ENCODE measurements around the gene RASGRF2.

The RASGRF2 gene

DNA sequence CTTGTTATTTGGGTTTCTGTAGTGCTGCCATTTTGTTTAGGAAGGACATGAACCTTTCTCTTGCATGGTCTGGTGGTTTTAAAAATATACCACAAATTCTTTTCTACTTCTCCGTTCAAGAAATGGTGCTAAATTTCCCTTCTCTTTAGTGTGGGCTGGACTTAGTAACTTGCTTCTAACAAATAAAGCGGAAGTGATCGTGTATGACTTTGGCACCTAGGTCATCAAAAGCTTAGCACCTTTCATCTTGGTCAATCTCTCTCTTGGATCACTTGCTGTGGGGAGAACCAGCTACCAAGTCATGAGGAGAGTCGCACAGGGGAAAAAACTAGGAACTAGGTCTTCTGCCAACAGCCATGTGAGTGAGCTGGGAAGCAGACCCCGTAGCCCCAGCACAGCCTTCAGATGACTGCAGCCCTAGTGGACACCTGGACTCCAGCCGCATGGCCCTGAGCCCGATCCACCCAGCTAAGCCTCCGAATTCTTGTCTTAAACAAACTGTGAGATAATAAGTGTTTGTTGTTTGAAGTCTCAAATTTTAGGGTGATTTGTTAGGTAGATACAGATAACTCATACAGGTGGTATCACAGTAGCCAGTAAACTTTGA is 185.3 kb downstream of the RASGRF2 start:
- DNase-seq = no peak

GRCh38 chr5:81146031-81146430 is 185.9 kb downstream of the RASGRF2 start:
- DNase-seq = no peak

GRCh38 chr5:81147011-81147885 is 187.1 kb downstream of the RASGRF2 start:
- no peak for DNase-seq

DNA sequence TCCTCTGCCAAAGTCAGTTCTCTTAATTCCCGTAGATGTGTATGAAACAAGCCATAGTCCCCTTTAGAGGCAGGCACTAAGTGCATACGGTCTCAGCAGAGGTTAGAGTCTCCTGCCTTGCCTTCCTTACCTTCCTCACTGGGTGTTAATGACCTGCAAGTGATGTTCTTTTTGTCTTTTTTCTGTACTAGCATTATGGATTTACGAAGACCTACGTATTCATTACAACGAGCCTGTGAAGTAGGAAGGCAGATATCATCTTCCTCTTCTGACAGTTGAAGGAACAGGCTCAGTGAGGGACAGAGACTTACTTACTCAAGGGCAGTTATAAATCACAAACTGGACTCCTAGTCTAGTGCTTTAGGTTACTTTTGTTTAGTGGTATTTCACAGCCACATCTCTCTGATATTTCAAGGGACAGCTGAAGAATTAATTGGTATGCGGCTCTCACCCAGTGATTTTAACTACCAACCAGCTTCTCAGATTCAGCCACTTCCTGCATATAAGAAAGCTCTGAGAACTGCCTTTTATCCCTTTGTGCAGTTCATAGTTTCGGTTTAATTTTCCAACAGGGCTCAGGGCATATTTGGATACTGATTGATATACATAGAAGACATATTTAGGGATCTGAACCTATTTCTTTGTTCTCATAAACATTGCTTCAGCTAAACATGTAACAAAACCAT is 187.9 kb downstream of the RASGRF2 start:
- no peak for DNase-seq

DNA sequence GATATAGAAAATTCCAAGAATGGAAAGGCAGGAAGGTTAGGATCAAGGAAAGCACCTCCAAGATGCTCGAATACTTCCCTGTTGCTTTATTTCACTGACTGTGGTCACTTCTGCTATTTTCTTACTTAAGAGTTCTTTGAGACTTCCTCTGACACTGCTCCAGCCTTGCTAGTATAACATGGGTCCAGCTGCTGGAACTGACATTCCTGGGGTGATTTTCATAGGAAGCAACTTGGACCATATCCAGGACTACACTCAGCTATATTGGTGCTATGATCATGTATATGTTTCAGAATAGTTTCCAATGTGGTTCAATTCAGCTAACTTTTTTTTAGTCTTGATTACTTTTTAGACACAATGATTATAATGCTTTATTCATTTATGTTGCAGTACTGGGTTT is 191.4 kb downstream of the RASGRF2 start:
- DNase-seq = no peak

GRCh38 chr5:81154725-81155124 is 194.6 kb downstream of the RASGRF2 start:
- no peak for DNase-seq

GRCh38 chr5:81156732-81157131 is 196.6 kb downstream of the RASGRF2 start:
- no peak for DNase-seq

DNA sequence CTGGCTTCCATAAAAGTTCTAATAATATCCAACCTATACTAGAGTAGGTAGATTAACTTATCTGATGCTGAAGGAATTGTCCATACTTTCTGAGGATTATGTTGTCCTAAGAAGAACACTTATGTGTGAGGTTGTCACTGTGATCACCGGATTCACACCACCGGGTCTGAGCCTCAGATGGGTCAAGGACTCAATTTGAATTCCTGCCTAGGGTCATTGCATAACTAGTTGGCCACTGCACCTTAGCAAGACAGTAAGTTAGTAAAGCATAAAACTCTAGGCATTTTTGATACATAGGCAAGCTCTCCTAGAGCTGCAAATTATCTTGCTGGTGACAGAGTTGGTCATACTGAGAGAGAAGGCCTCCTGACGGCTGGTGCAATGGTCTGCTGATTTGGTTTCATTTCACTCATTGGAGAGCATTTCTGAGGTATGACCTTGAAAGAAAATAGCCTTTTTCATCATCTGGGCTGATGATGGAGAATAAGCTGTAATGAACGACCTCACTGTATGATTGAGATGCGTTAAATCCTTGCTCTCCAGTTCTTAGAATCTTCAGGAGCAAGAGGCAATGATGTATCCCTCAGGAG is 200.9 kb downstream of the RASGRF2 start:
- no peak for DNase-seq

GRCh38 chr5:81162501-81162900 is 202.3 kb downstream of the RASGRF2 start:
- no peak for DNase-seq

DNA sequence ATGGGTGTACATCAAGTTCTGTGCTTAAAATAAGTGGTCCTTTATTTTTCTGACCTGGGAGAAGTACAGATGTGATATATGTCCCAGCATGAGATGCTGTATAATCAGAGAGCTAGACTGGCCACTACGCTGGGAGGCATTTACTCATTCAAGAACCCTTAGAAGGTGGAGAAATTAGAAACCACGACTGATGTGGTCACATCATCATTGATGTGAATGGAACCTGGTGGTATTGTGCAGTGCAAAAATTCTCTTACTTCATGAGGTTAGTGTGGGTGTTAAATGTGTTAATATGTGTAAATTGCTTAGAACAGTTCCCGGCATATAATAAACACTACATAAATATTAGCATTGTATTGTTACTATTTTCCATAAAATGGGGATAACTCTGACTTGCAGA is 203.5 kb downstream of the RASGRF2 start:
- no peak for DNase-seq

GRCh38 chr5:81164476-81164875 is 204.3 kb downstream of the RASGRF2 start:
- no peak for DNase-seq

DNA sequence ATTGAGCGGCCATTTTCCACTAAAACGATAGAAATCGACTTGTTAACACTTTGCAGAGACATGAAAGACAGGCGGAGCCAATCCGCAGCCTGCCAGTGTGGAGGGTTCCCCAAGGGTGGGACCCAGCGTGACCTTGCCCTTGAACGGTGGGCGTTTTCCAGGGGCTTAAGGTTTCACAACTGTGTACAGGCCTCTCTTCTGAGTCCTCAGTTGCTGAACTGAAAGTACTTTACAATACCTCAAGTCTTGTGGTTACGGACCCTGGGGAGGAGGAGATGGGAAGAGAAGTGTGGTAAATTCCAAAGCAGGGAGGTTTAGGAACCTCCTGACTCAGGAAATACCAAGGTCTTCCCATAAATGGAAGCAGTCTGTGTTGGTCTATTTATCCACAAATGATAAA is 204.8 kb downstream of the RASGRF2 start:
- DNase-seq = no peak

DNA sequence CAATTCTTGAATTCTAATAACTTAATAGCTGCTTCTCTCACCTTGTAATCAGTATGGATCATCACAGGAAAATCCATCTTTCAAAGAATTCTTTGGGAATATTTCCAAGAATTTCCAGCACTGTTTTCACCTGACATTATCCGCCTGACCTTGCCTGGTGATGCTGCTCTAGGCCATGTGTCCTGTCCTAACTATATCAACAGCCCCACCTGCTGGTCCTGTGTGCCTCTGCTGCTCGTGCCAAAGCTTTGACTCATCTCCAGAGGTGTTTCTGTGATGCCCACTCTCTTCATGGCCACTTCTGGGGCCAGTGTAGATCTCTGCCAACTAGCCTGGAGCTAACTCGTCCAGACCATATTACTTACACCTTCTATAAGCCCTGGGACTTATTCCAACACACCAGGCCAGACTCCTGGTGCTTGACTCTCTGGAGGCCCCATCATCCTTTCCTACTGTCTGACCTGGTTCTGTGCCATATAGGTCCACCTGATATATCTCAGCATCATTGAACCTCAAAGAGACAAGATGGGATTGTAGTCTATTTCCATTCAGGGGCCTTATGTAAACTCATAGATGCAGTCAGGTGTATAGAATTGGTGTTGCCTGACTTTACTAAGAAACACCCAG is 205.4 kb downstream of the RASGRF2 start:
- DNase-seq = no peak

DNA sequence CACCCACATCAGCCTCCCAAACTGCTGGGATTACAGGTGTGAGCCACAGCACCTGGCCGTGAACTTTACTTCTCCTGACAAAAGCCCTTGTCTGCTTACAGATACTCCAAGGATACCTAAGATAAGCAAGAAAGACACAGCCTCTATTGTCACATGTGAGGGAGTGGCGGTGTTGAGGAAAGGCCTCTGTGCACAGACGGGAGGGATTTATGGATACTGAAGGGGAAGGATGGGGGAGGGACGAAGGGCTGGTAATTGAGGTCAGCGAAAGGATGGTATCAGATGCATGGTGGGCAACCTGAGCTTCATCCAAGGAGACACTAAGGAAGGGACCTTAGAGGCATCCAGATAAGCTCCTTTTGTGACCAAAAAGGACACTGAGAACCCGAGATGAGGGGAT is 206.3 kb downstream of the RASGRF2 start:
- DNase-seq = no peak

- DNase-seq = no peak
These were observed 206.9 kb downstream of the RASGRF2 start for GRCh38 chr5:81167078-81167477.

- no peak for DNase-seq
These were observed 207.4 kb downstream of the RASGRF2 start for GRCh38 chr5:81167544-81167943.

- no peak for DNase-seq
These were observed 209.8 kb downstream of the RASGRF2 start for GRCh38 chr5:81169924-81170323.

- DNase-seq = no peak
These were observed 211.6 kb downstream of the RASGRF2 start for GRCh38 chr5:81171769-81172168.

GRCh38 chr5:81172710-81173109 is 212.5 kb downstream of the RASGRF2 start:
- DNase-seq = no peak

DNA sequence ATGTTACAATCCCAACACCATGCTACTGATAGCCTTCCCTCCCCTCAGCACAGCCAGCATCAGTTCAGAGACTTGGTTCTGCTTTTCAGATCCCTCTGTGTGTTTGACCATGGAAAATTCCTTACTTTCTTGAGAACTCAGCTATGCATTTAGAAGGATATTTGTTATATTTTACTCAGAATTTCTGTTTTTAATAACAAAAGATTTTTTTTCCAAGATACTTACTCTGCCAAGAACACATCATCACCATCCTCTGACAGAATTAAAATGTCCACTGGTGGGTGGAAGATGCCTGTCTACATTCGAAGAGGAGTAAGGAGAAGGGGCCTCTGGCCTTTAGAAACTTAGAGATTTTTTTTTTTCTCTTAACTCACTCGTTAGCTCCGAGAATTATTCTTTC is 216.9 kb downstream of the RASGRF2 start:
- no peak for DNase-seq

- no peak for DNase-seq
These were observed 219.8 kb downstream of the RASGRF2 start for GRCh38 chr5:81179959-81180358.

- DNase-seq = no peak
These were observed 220.8 kb downstream of the RASGRF2 start for GRCh38 chr5:81180780-81181460.
